Measurements from ENCODE around the gene SAMD7. TPM values are rescaled to one million over a fixed set of nuclear protein-coding genes. Genes with fewer than 3 reads are reported as not detected.

Gene SAMD7
- total and polyA plus RNA-seq, 8 donors = 0.06 to 0.08 TPM; not detected in 6

- intact Hi-C loops (cut with DNase I) = no loop called here
Measured at GRCh38 chr3:169894110-169894509, 17.3 kb upstream of the SAMD7 start.

GRCh38 chr3:169895072-169895471 lies 16.3 kb upstream of the SAMD7 start:
- no peak for DNase-seq
- no peaks in the 10 kb centered on the region for H3K36me3 ChIP-seq
- peaks cover 0 to 2% of the 10 kb centered on the region in 2 donors for H3K9me3 ChIP-seq
- no peaks in the 10 kb centered on the region for H3K4me1 ChIP-seq
- TF ChIP-seq CTCF (IDR thresholded peaks at IDR 0.05) = no peak
- ATAC-seq = no peak
- H3K4me3 ChIP-seq = no peak overlapping the region
- H3K27ac ChIP-seq = no peak overlapping the region
- no peaks in the 10 kb centered on the region for H3K27me3 ChIP-seq
- intact Hi-C loops (cut with DNase I) = no loop called here

More at GRCh38 chr3:169894110-169894509, 17.3 kb upstream of the SAMD7 start:
- no peak for DNase-seq
- Histone ChIP-seq H3K4me1 (no peaks in the 10 kb centered on the region), H3K4me3 (no peak overlapping the region), H3K27ac (no peak overlapping the region), H3K27me3 (no peaks in the 10 kb centered on the region), H3K36me3 (no peaks in the 10 kb centered on the region), H3K9me3 (no peaks in the 10 kb centered on the region)
- TF ChIP-seq CTCF (IDR thresholded peaks at IDR 0.05) = no peak
- no peak for ATAC-seq

GRCh38 chr3:169897284-169897683 lies 14.1 kb upstream of the SAMD7 start:
- no peaks in the 10 kb centered on the region for H3K36me3 ChIP-seq
- H3K9me3 ChIP-seq = peaks cover 0 to 24% of the 10 kb centered on the region in 2 donors
- ATAC-seq (no peak), DNase-seq (no peak)
- no peaks in the 10 kb centered on the region for H3K4me1 ChIP-seq
- intact Hi-C loops (cut with DNase I) = no loop called here
- no peak for TF ChIP-seq CTCF (IDR thresholded peaks at IDR 0.05)
- H3K27me3 ChIP-seq = no peaks in the 10 kb centered on the region
- H3K4me3 ChIP-seq = no peak overlapping the region
- no peak overlapping the region for H3K27ac ChIP-seq

GRCh38 chr3:169901453-169901852 lies 9.9 kb upstream of the SAMD7 start:
- no peaks in the 10 kb centered on the region for H3K36me3 ChIP-seq
- no peak overlapping the region for H3K4me3 ChIP-seq
- peaks cover 0 to 27% of the 10 kb centered on the region in 2 donors for H3K9me3 ChIP-seq
- no peak overlapping the region for H3K27ac ChIP-seq
- no peak for TF ChIP-seq CTCF (IDR thresholded peaks at IDR 0.05)
- no peak for DNase-seq
- no peak for ATAC-seq
- H3K27me3 ChIP-seq = no peaks in the 10 kb centered on the region
- no peaks in the 10 kb centered on the region for H3K4me1 ChIP-seq
- intact Hi-C loops (cut with DNase I) = no loop called here

- no peak for ATAC-seq
- Histone ChIP-seq H3K27ac (no peak overlapping the region), H3K9me3 (peaks cover 0 to 22% of the 10 kb centered on the region in 2 donors), H3K4me1 (no peaks in the 10 kb centered on the region), H3K4me3 (no peak overlapping the region), H3K27me3 (no peaks in the 10 kb centered on the region), H3K36me3 (no peaks in the 10 kb centered on the region)
- no peak for TF ChIP-seq CTCF (IDR thresholded peaks at IDR 0.05)
- no peak for DNase-seq
- intact Hi-C loops (cut with DNase I) = no loop called here
Measured at GRCh38 chr3:169905404-169905803, 6.0 kb upstream of the SAMD7 start.
